Measurements from ENCODE around the gene CCDC9B. TPM values are rescaled to one million over a fixed set of nuclear protein-coding genes. Genes with fewer than 3 reads are reported as not detected.

The CCDC9B gene
- total RNA-seq, 4 donors from 2014 or later, result 2.4 to 43.8 (median 6.6) TPM

- intact Hi-C loops (cut with DNase I; ENCODE audit: low total_unique reads), result no loop called here
- H3K27me3 ChIP-seq, result no peaks in the 10 kb centered on the region
- TF ChIP-seq, protein P1, sequence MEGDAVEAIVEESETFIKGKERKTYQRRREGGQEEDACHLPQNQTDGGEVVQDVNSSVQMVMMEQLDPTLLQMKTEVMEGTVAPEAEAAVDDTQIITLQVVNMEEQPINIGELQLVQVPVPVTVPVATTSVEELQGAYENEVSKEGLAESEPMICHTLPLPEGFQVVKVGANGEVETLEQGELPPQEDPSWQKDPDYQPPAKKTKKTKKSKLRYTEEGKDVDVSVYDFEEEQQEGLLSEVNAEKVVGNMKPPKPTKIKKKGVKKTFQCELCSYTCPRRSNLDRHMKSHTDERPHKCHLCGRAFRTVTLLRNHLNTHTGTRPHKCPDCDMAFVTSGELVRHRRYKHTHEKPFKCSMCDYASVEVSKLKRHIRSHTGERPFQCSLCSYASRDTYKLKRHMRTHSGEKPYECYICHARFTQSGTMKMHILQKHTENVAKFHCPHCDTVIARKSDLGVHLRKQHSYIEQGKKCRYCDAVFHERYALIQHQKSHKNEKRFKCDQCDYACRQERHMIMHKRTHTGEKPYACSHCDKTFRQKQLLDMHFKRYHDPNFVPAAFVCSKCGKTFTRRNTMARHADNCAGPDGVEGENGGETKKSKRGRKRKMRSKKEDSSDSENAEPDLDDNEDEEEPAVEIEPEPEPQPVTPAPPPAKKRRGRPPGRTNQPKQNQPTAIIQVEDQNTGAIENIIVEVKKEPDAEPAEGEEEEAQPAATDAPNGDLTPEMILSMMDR (IDR thresholded peaks at IDR 0.05), result peak; percentile 13 to 30 (median 16)
- no peak for TF ChIP-seq POLR2A (IDR thresholded peaks at IDR 0.05)
- H3K36me3 ChIP-seq, result no peaks in the 10 kb centered on the region
- no peaks in the 10 kb centered on the region for H3K4me1 ChIP-seq
- DNase-seq, result no peak
- H3K27ac ChIP-seq, result no peak overlapping the region
- H3K4me3 ChIP-seq, result no peak overlapping the region
- H3K9me3 ChIP-seq, result no peaks in the 10 kb centered on the region
Measured at GRCh38 chr15:40354408-40355171, 13.9 kb upstream of the CCDC9B start.

GRCh38 chr15:40353697-40354096 is 13.0 kb upstream of the CCDC9B start:
- H3K27me3 ChIP-seq, result no peaks in the 10 kb centered on the region
- no peaks in the 10 kb centered on the region for H3K9me3 ChIP-seq
- H3K4me3 ChIP-seq, result no peak overlapping the region
- H3K36me3 ChIP-seq, result no peaks in the 10 kb centered on the region
- H3K27ac ChIP-seq, result no peak overlapping the region
- intact Hi-C loops (cut with DNase I; ENCODE audit: low total_unique reads), result no loop called here
- DNase-seq, result no peak
- no peaks in the 10 kb centered on the region for H3K4me1 ChIP-seq
- TF ChIP-seq, protein P1 (IDR thresholded peaks at IDR 0.05), result no peak
- TF ChIP-seq POLR2A (IDR thresholded peaks at IDR 0.05), result no peak

DNA sequence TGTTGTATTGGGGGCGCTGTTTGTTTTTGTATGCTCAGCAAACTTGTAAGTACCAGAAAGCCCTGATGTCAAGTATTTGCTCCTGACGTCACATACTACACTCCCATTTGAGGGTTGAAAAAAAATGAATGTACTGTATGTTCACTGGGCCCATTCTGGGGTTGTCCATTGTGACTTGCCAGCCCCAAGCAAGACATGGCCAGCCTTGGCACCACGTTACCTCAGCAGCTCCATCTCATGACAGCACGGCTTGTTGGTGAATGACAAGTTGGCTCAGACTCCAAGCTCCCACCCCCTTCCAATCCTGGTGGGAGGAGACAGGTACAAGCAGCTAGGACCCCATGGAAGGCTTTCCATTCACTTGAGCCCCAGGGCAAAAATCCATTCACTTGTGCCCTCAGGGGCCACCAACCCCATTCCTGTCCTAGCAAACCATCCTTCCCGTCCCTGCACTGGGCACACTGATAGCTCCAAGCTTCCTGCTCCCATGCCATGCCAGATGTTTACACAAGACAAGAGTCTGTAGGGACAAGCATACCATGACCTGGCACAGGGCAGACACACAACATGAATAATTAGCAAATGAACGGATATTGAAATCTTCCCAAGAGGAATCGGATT is 11.7 kb upstream of the CCDC9B start:
- intact Hi-C loops (cut with DNase I; ENCODE audit: low total_unique reads), result no loop called here
- Histone ChIP-seq H3K27me3 (no peaks in the 10 kb centered on the region), H3K9me3 (no peaks in the 10 kb centered on the region), H3K4me1 (no peaks in the 10 kb centered on the region), H3K4me3 (no peak overlapping the region), H3K27ac (no peak overlapping the region), H3K36me3 (no peaks in the 10 kb centered on the region)
- DNase-seq, result no peak
- TF ChIP-seq POLR2A (IDR thresholded peaks at IDR 0.05), result no peak
- TF ChIP-seq, protein P1 (IDR thresholded peaks at IDR 0.05), result no peak

GRCh38 chr15:40349163-40349562 is 8.4 kb upstream of the CCDC9B start:
- Histone ChIP-seq H3K4me3 (no peak overlapping the region), H3K27me3 (no peaks in the 10 kb centered on the region), H3K27ac (no peak overlapping the region), H3K36me3 (no peaks in the 10 kb centered on the region), H3K9me3 (no peaks in the 10 kb centered on the region), H3K4me1 (no peaks in the 10 kb centered on the region)
- no peak for DNase-seq
- TF ChIP-seq, protein P1 (IDR thresholded peaks at IDR 0.05), result no peak
- no peak for TF ChIP-seq POLR2A (IDR thresholded peaks at IDR 0.05)
- intact Hi-C loops (cut with DNase I; ENCODE audit: low total_unique reads), result loop anchor here (10.0 kb wide), 1 partner anchor 64 kb away; the partner anchor contains the start of gene ANKRD63

GRCh38 chr15:40348474-40348870 is 7.7 kb upstream of the CCDC9B start:
- intact Hi-C loops (cut with DNase I; ENCODE audit: low total_unique reads), result loop anchor here (10.0 kb wide), 1 partner anchor 64 kb away; the partner anchor contains the start of gene ANKRD63
- no peaks in the 10 kb centered on the region for H3K36me3 ChIP-seq
- H3K27ac ChIP-seq, result no peak overlapping the region

More at GRCh38 chr15:40348474-40348870, 7.7 kb upstream of the CCDC9B start:
- no peak for TF ChIP-seq POLR2A (IDR thresholded peaks at IDR 0.05)
- TF ChIP-seq, protein P1 (IDR thresholded peaks at IDR 0.05), result no peak
- Histone ChIP-seq H3K4me3 (no peak overlapping the region), H3K4me1 (no peaks in the 10 kb centered on the region), H3K9me3 (no peaks in the 10 kb centered on the region), H3K27me3 (no peaks in the 10 kb centered on the region)
- DNase-seq, result no peak

All from uterus (tissue), 4 donors.